HepG2 (cell line): ENCODE measurements around the gene MAP2K2. TPM values are rescaled to one million over a fixed set of nuclear protein-coding genes. Genes with fewer than 3 reads are reported as not detected.

Source experiments
- CERS6 ChIP-seq: sonication (generic); formaldehyde crosslinking; IDR thresholded peaks from 2 replicates; pipeline ENCODE4 v1.5.0; 2020; ENCODE audit warnings: missing genetic modification reagents
- CREB3 ChIP-seq: sonication (generic); formaldehyde crosslinking; IDR thresholded peaks from 2 replicates; pipeline ENCODE4 v1.5.0; 2020; ENCODE audit warnings: missing genetic modification reagents
- DMAP1 ChIP-seq: IDR thresholded peaks from 2 replicates; pipeline ENCODE4 v1.6.1; 2016
- FLYWCH1 ChIP-seq: sonication (generic); formaldehyde crosslinking; IDR thresholded peaks from 2 replicates; pipeline ENCODE4 v1.8.1; 2023; ENCODE audit warnings: mild to moderate bottlenecking, missing genetic modification reagents
- FOXP1 ChIP-seq, 2 experiments: fragments of 450-650 bp in 1 of 2; IDR thresholded peaks; 2 replicates each; pipeline ENCODE4 v1.6.1; 2017 to 2018; ENCODE audit warnings: antibody characterized with exemption in 1 of 2
- KAT8 ChIP-seq: IDR thresholded peaks from 2 replicates; pipeline ENCODE4 v1.6.1; 2016; ENCODE audit warnings: missing genetic modification reagents, missing compliant biosample characterization
- KLF9 ChIP-seq: IDR thresholded peaks from 2 replicates; pipeline ENCODE4 v1.6.1; 2016; ENCODE audit warnings: low read depth
- NR2F1 ChIP-seq, 2 experiments: fragments of 450-650 bp in 1 of 2; formaldehyde crosslinking in 1 of 2; IDR thresholded peaks; 2 replicates each; pipeline versions ENCODE4 v1.5.0 to v1.6.1; 2016 to 2020; ENCODE audit warnings: mild to moderate bottlenecking in 1 of 2, missing compliant biosample characterization in 1 of 2, missing genetic modification reagents in 1 of 2, moderate library complexity in 1 of 2
- TBX2 ChIP-seq: sonication (generic); formaldehyde crosslinking; IDR thresholded peaks from 2 replicates; pipeline ENCODE4 v1.5.0; 2020; ENCODE audit warnings: missing genetic modification reagents, mild to moderate bottlenecking, borderline replicate concordance
- TEAD2 ChIP-seq: sonication (generic); formaldehyde crosslinking; IDR thresholded peaks from 2 replicates; pipeline ENCODE4 v1.9.0; 2021; ENCODE audit warnings: missing genetic modification reagents
- ZBTB1 ChIP-seq: sonication (generic); formaldehyde crosslinking; IDR thresholded peaks from 2 replicates; pipeline ENCODE4 v1.4.0; 2020; ENCODE audit warnings: missing genetic modification reagents, borderline replicate concordance
- ZBTB7B ChIP-seq: sonication (generic); formaldehyde crosslinking; IDR thresholded peaks from 2 replicates; pipeline ENCODE4 v1.4.0; 2020; ENCODE audit warnings: missing genetic modification reagents
- ZFP1 ChIP-seq: IDR thresholded peaks from 2 replicates; pipeline ENCODE4 v1.6.1; 2016
- ZFP91 ChIP-seq: sonication (generic); formaldehyde crosslinking; IDR thresholded peaks from 2 replicates; pipeline ENCODE4 v1.9.0; 2022; ENCODE audit warnings: missing genetic modification reagents, mild to moderate bottlenecking, borderline replicate concordance
- ZNF431 ChIP-seq: sonication (generic); formaldehyde crosslinking; IDR thresholded peaks from 2 replicates; pipeline ENCODE4 v1.9.0; 2022; ENCODE audit warnings: missing genetic modification reagents, low read depth, mild to moderate bottlenecking, borderline replicate concordance
- ZNF530 ChIP-seq: sonication (generic); formaldehyde crosslinking; IDR thresholded peaks from 2 replicates; pipeline ENCODE4 v1.5.0; 2020; ENCODE audit warnings: low read depth, mild to moderate bottlenecking, missing genetic modification reagents
- ZNF749 ChIP-seq: sonication (generic); formaldehyde crosslinking; IDR thresholded peaks from 2 replicates; pipeline ENCODE4 v1.8.0; 2022; ENCODE audit warnings: mild to moderate bottlenecking, missing genetic modification reagents, moderate library complexity, borderline replicate concordance
- ZNF761 ChIP-seq: sonication (generic); formaldehyde crosslinking; conservative IDR thresholded peaks from 2 replicates; pipeline ENCODE4 v1.4.0; 2020; ENCODE audit warnings: mild to moderate bottlenecking, missing genetic modification reagents
- ZNF782 ChIP-seq: sonication (generic); formaldehyde crosslinking; IDR thresholded peaks from 2 replicates; pipeline ENCODE4 v1.4.0; 2020; ENCODE audit warnings: missing genetic modification reagents, mild to moderate bottlenecking, borderline replicate concordance
- polyA plus RNA-seq, 8 experiments: library from polyadenylated mRNA; depleted of rRNA in 3 of 8; stranded (reverse) in 7 of 8; unstranded in 1 of 8; fragments of >200 nt; fragmentation: Illumina TruSeq in 4 of 8; extraction: Trizol in 4 of 8; gene quantifications; 2 replicates each; pipeline versions ENCODE4 v1.2.1 to v1.2.3, GENCODE V29; 2011 to 2016; ENCODE audit warnings: low read depth in 4 of 8, missing spikeins in 1 of 8, mixed read lengths in 1 of 8; ENCODE audit not compliant: insufficient read depth in 1 of 8
- total RNA-seq, 5 experiments: library from RNA; depleted of rRNA; stranded (reverse); fragments of >200 nt; fragmentation: Illumina TruSeq; extraction: Trizol; gene quantifications; 2 replicates each; pipeline ENCODE4 v1.2.3, GENCODE V29; 2016; ENCODE audit warnings: low read depth in 1 of 5
- TF ChIP-seq, protein P1 (sequence below): sonication (generic); formaldehyde crosslinking; IDR thresholded peaks from 2 replicates; pipeline ENCODE4 v1.4.0; 2020; ENCODE audit warnings: mild to moderate bottlenecking, missing genetic modification reagents

The MAP2K2 gene
- total and polyA plus RNA-seq, 2 of the 13 experiments (the other 11 are each of a cell fraction or from before 2014, with no cell fraction given), result 70.3 to 80.9 TPM

GRCh38 chr19:4052114-4052992, 71.6 kb downstream of the MAP2K2 start (continued):
- TF ChIP-seq, protein P1, sequence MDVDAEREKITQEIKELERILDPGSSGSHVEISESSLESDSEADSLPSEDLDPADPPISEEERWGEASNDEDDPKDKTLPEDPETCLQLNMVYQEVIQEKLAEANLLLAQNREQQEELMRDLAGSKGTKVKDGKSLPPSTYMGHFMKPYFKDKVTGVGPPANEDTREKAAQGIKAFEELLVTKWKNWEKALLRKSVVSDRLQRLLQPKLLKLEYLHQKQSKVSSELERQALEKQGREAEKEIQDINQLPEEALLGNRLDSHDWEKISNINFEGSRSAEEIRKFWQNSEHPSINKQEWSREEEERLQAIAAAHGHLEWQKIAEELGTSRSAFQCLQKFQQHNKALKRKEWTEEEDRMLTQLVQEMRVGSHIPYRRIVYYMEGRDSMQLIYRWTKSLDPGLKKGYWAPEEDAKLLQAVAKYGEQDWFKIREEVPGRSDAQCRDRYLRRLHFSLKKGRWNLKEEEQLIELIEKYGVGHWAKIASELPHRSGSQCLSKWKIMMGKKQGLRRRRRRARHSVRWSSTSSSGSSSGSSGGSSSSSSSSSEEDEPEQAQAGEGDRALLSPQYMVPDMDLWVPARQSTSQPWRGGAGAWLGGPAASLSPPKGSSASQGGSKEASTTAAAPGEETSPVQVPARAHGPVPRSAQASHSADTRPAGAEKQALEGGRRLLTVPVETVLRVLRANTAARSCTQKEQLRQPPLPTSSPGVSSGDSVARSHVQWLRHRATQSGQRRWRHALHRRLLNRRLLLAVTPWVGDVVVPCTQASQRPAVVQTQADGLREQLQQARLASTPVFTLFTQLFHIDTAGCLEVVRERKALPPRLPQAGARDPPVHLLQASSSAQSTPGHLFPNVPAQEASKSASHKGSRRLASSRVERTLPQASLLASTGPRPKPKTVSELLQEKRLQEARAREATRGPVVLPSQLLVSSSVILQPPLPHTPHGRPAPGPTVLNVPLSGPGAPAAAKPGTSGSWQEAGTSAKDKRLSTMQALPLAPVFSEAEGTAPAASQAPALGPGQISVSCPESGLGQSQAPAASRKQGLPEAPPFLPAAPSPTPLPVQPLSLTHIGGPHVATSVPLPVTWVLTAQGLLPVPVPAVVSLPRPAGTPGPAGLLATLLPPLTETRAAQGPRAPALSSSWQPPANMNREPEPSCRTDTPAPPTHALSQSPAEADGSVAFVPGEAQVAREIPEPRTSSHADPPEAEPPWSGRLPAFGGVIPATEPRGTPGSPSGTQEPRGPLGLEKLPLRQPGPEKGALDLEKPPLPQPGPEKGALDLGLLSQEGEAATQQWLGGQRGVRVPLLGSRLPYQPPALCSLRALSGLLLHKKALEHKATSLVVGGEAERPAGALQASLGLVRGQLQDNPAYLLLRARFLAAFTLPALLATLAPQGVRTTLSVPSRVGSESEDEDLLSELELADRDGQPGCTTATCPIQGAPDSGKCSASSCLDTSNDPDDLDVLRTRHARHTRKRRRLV, result no peak
- TF ChIP-seq NR2F1 (CRISPR knock-in tag; IDR thresholded peaks at IDR 0.05) (peak; percentile 70 to 82; a peak in 3 of 4 replicates), TBX2 (CRISPR knock-in tag) (peak; percentile 87), KLF9 (CRISPR knock-in tag) (no peak), ZBTB1 (CRISPR knock-in tag) (no peak), CERS6 (CRISPR knock-in tag) (no peak), FOXP1 (IDR thresholded peaks at IDR 0.05) (no peak), FOXP1 (CRISPR knock-in tag; IDR thresholded peaks at IDR 0.05) (peak; percentile 48; the same call in 1 of the 2 replicates), ZNF431 (CRISPR knock-in tag) (no peak), ZFP91 (peak; percentile 81; the same call in 1 of the 2 replicates), ZNF761 (CRISPR knock-in tag) (no peak; the same call in 1 of the 2 replicates), KAT8 (CRISPR knock-in tag) (peak; percentile 76), ZNF782 (CRISPR knock-in tag) (no peak), ZNF749 (no peak), CREB3 (CRISPR knock-in tag) (no peak), FLYWCH1 (CRISPR knock-in tag) (no peak), ZBTB7B (peak; percentile 99), ZFP1 (CRISPR knock-in tag) (peak; percentile 55; the same call in 1 of the 2 replicates), DMAP1 (CRISPR knock-in tag) (peak; percentile 76; the same call in 1 of the 2 replicates), ZNF530 (no peak), TEAD2 (no peak)
